Fibroblast of mammary gland (primary cell): ENCODE results near the gene EVI5.
A peak's percentile ranks its signal among the peaks of the same experiment; 100 is the strongest.

Experiments used
- DNase-seq: peaks from one replicate; pipeline ENCODE4 v3.0.0-alpha.2; 2010; ENCODE audit warnings: low read depth
- H3K4me3 ChIP-seq: 2 replicates; pipeline ENCODE4 v1.5.1; 2011; ENCODE audit warnings: low read depth, mild to moderate bottlenecking, low read length, moderate library complexity; ENCODE audit not compliant: control insufficient read depth
- CTCF ChIP-seq: conservative IDR thresholded peaks from 2 replicates; pipeline ENCODE4 v1.5.1; 2011; ENCODE audit warnings: low read depth, low read length, inconsistent platforms; ENCODE audit not compliant: control insufficient read depth, insufficient read depth

Gene EVI5

GRCh38 chr1:92768296-92768695 lies 16.6 kb downstream of the EVI5 start:
- H3K4me3 ChIP-seq, result no peak overlapping the region
- no peak for DNase-seq
- no peak for TF ChIP-seq CTCF

GRCh38 chr1:92764116-92764515 lies 20.8 kb downstream of the EVI5 start:
- no peak overlapping the region for H3K4me3 ChIP-seq
- TF ChIP-seq CTCF, result no peak
- no peak for DNase-seq

GRCh38 chr1:92762355-92762754 lies 22.6 kb downstream of the EVI5 start:
- no peak for TF ChIP-seq CTCF
- no peak overlapping the region for H3K4me3 ChIP-seq
- no peak for DNase-seq

GRCh38 chr1:92759361-92759760 lies 25.5 kb downstream of the EVI5 start:
- DNase-seq, result peak; percentile 34
- no peak overlapping the region for H3K4me3 ChIP-seq
- TF ChIP-seq CTCF, result no peak

GRCh38 chr1:92756537-92756936 lies 28.4 kb downstream of the EVI5 start:
- no peak for DNase-seq
- no peak for TF ChIP-seq CTCF
- H3K4me3 ChIP-seq, result no peak overlapping the region

GRCh38 chr1:92755541-92756461 lies 29.1 kb downstream of the EVI5 start:
- DNase-seq, result peak; percentile 39
- TF ChIP-seq CTCF, result no peak
- no peak overlapping the region for H3K4me3 ChIP-seq
